ENCODE results near the gene PCSK4.

GRCh38 chr19:1455002-1455335 is 35.2 kb downstream of the PCSK4 start:
- TF ChIP-seq CTCF (optimal IDR thresholded peaks at IDR 0.05 in 1 of 3, IDR thresholded peaks at IDR 0.05 in 1 of 3, conservative IDR thresholded peaks at IDR 0.05 in 1 of 3; ENCODE audit: extremely low read depth in 1 of 3, insufficient read depth in 2 of 3, low read length in 3 of 3) (no peak), EZH2 (IDR thresholded peaks at IDR 0.05; ENCODE audit: low read length) (no peak)
